ENCODE measurements around the gene GPI. TPM values are rescaled to one million over a fixed set of nuclear protein-coding genes. Genes with fewer than 3 reads are reported as not detected.

GPI gene
- total RNA-seq, 2 experiments from 2014 or later = 111 to 218 TPM

GRCh38 chr19:34316741-34317301 lies 48.2 kb upstream of the GPI start:
- Histone ChIP-seq H3K4me3 (ENCODE audit: low read depth, low read length, poor library complexity, severe bottlenecking) (no peak overlapping the region), H4K20me1 (ENCODE audit: insufficient read depth, low read length) (no peaks in the 10 kb centered on the region), H3K9me2 (ENCODE audit: insufficient read depth, low read length) (no peaks in the 10 kb centered on the region), H3K9me3 (ENCODE audit: low read length) (no peaks in the 10 kb centered on the region), H3K79me2 (ENCODE audit: insufficient read depth, low read depth, low read length) (peaks cover 25% of the 10 kb centered on the region; the same call in 1 of the 2 replicates), H3K27ac (ENCODE audit: low read depth, low read length, poor library complexity, severe bottlenecking) (peak overlapping the region; percentile 14), H3K4me1 (ENCODE audit: insufficient read depth, low read length, poor library complexity, severe bottlenecking) (peaks cover 60% of the 10 kb centered on the region), H2AFZ (ENCODE audit: low read length) (no peak overlapping the region), H3K4me2 (ENCODE audit: low read length) (peak overlapping the region; percentile 43), H3K36me3 (ENCODE audit: insufficient read depth, low read length) (peaks cover 2% of the 10 kb centered on the region; the same call in 1 of the 2 replicates)
- ChIA-PET CTCF (ENCODE audit: unreplicated experiment) (interaction anchor here (0.7 kb wide), 1 partner anchor 18 kb away, joined by 3 read pairs; no protein-coding TSS in a partner anchor), POLR2A (interaction anchor here (0.6 to 2.9 kb wide), 6 partner anchors 10 to 143 kb away, joined by 3 to 16 read pairs (median 4); no protein-coding TSS in a partner anchor)
- TF ChIP-seq, protein P1, sequence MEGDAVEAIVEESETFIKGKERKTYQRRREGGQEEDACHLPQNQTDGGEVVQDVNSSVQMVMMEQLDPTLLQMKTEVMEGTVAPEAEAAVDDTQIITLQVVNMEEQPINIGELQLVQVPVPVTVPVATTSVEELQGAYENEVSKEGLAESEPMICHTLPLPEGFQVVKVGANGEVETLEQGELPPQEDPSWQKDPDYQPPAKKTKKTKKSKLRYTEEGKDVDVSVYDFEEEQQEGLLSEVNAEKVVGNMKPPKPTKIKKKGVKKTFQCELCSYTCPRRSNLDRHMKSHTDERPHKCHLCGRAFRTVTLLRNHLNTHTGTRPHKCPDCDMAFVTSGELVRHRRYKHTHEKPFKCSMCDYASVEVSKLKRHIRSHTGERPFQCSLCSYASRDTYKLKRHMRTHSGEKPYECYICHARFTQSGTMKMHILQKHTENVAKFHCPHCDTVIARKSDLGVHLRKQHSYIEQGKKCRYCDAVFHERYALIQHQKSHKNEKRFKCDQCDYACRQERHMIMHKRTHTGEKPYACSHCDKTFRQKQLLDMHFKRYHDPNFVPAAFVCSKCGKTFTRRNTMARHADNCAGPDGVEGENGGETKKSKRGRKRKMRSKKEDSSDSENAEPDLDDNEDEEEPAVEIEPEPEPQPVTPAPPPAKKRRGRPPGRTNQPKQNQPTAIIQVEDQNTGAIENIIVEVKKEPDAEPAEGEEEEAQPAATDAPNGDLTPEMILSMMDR (conservative IDR thresholded peaks at IDR 0.05; ENCODE audit: low read length) = no peak
- TF ChIP-seq EZH2phosphoT487 (IDR thresholded peaks at IDR 0.05; ENCODE audit: borderline replicate concordance, low read depth, low read length) = no peak
- no TSS peak for BruUV-seq (replicated peaks)
- peak; percentile 35 for DNase-seq (ENCODE audit: low spot score)
- intact Hi-C loops (cut with micrococcal nuclease; ENCODE audit: unreplicated experiment) = no loop called here

- Histone ChIP-seq H3K27ac (ENCODE audit: low read depth, low read length, poor library complexity, severe bottlenecking) (peak overlapping the region; percentile 14), H3K36me3 (ENCODE audit: insufficient read depth, low read length) (peaks cover 5% of the 10 kb centered on the region; the same call in 1 of the 2 replicates), H3K4me3 (ENCODE audit: low read depth, low read length, poor library complexity, severe bottlenecking) (no peak overlapping the region), H3K4me2 (ENCODE audit: low read length) (peak overlapping the region; percentile 43), H2AFZ (ENCODE audit: low read length) (no peak overlapping the region), H3K4me1 (ENCODE audit: insufficient read depth, low read length, poor library complexity, severe bottlenecking) (peaks cover 55% of the 10 kb centered on the region), H3K9me3 (ENCODE audit: low read length) (no peaks in the 10 kb centered on the region), H4K20me1 (ENCODE audit: insufficient read depth, low read length) (no peaks in the 10 kb centered on the region), H3K9me2 (ENCODE audit: insufficient read depth, low read length) (no peaks in the 10 kb centered on the region), H3K79me2 (ENCODE audit: insufficient read depth, low read depth, low read length) (peaks cover 19% of the 10 kb centered on the region; the same call in 1 of the 2 replicates)
- ChIA-PET POLR2A (interaction anchor here (0.6 to 2.9 kb wide), 4 partner anchors 10 to 144 kb away, joined by 3 to 16 read pairs (median 4); no protein-coding TSS in a partner anchor), CTCF (ENCODE audit: unreplicated experiment) (no interaction called here)
- TF ChIP-seq EZH2phosphoT487 (IDR thresholded peaks at IDR 0.05; ENCODE audit: borderline replicate concordance, low read depth, low read length) = no peak
- TF ChIP-seq, protein P1 (conservative IDR thresholded peaks at IDR 0.05; ENCODE audit: low read length) = no peak
- intact Hi-C loops (cut with micrococcal nuclease; ENCODE audit: unreplicated experiment) = no loop called here
- DNase-seq (ENCODE audit: low spot score) = peak; percentile 20
- BruUV-seq (replicated peaks) = no TSS peak
Measured at GRCh38 chr19:34317311-34317927, 47.6 kb upstream of the GPI start.

DNA sequence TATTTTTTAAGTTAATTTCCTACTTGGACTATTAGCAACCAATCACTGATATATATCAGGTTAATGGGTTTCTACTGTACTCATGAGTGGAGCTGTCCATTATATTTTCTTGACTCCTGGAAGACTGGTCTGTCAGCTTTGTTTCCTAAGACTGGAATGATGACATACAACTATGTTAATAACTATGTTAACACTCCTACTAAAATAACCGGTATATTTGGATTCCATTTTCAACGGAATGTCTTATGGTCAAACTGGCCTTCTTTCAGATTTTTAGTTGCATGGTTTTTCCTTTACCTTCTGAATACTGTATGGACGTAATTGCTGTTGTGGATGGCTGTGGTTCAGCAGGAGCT lies 45.8 kb upstream of the GPI start:
- CTCF ChIA-PET (ENCODE audit: unreplicated experiment) = no interaction called here
- no peak overlapping the region for H3K4me2 ChIP-seq (ENCODE audit: low read length)
- H3K79me2 ChIP-seq (ENCODE audit: insufficient read depth, low read depth, low read length) = peaks cover 8% of the 10 kb centered on the region; the same call in 1 of the 2 replicates
- H3K36me3 ChIP-seq (ENCODE audit: insufficient read depth, low read length) = peaks cover 12% of the 10 kb centered on the region; the same call in 1 of the 2 replicates
- no peak for DNase-seq (ENCODE audit: low spot score)
- peaks cover 38% of the 10 kb centered on the region for H3K4me1 ChIP-seq (ENCODE audit: insufficient read depth, low read length, poor library complexity, severe bottlenecking)
- no peaks in the 10 kb centered on the region for H4K20me1 ChIP-seq (ENCODE audit: insufficient read depth, low read length)
- TF ChIP-seq EZH2phosphoT487 (IDR thresholded peaks at IDR 0.05; ENCODE audit: borderline replicate concordance, low read depth, low read length) = no peak
- TF ChIP-seq, protein P1 (conservative IDR thresholded peaks at IDR 0.05; ENCODE audit: low read length) = no peak
- H2AFZ ChIP-seq (ENCODE audit: low read length) = no peak overlapping the region
- intact Hi-C loops (cut with micrococcal nuclease; ENCODE audit: unreplicated experiment) = no loop called here
- no peak overlapping the region for H3K27ac ChIP-seq (ENCODE audit: low read depth, low read length, poor library complexity, severe bottlenecking)
- no peaks in the 10 kb centered on the region for H3K9me2 ChIP-seq (ENCODE audit: insufficient read depth, low read length)
- H3K9me3 ChIP-seq (ENCODE audit: low read length) = no peaks in the 10 kb centered on the region
- POLR2A ChIA-PET = interaction anchor here (0.5 kb wide), 1 partner anchor 8 kb away, joined by 3 read pairs; no protein-coding TSS in a partner anchor
- no TSS peak for BruUV-seq (replicated peaks)
- no peak overlapping the region for H3K4me3 ChIP-seq (ENCODE audit: low read depth, low read length, poor library complexity, severe bottlenecking)

Measured in OCI-LY7 (cell line).